ENCODE data around the gene IFNAR1.

GRCh38 chr21:33308586-33309490 is 15.9 kb upstream of the IFNAR1 start:
- TF ChIP-seq CTCF (conservative IDR thresholded peaks at IDR 0.05; ENCODE audit: low read length) (peak; percentile 65), EZH2phosphoT487 (IDR thresholded peaks at IDR 0.05; ENCODE audit: borderline replicate concordance) (no peak)

Data from Loucy (cell line).